AG04449 (cell line): ENCODE measurements around the gene ADCY7.

Experiments used
- CTCF ChIA-PET: fragments of 350-600 bp; formaldehyde crosslinking; extraction: SDS; loops from one replicate; lab custom pipeline; 2021; ENCODE audit warnings: antibody characterized with exemption; lab: Yijun Ruan, JAX
- POLR2A ChIA-PET: fragments of 400-600, 350-600 bp; formaldehyde crosslinking; extraction: SDS; loops from one replicate; lab custom pipeline; 2020; ENCODE audit warnings: antibody characterized with exemption, inconsistent platforms; lab: Yijun Ruan, JAX
- DNase-seq: peaks from one replicate; pipeline ENCODE4 v3.0.0-alpha.2; 2010; ENCODE audit warnings: low read depth, low spot score
- H3K4me3 ChIP-seq: 2 replicates; pipeline ENCODE4 v1.5.1; 2011; ENCODE audit warnings: low read depth, mild to moderate bottlenecking, control low read depth, low read length
- CTCF ChIP-seq: IDR thresholded peaks from one replicate; pipeline ENCODE4 v1.5.1; 2011; ENCODE audit warnings: mild to moderate bottlenecking, moderate library complexity, low read length, control low read depth, inconsistent platforms; ENCODE audit not compliant: insufficient read depth; ENCODE audit errors: missing control alignments

The ADCY7 gene

GRCh38 chr16:50365791-50366575 is 99.6 kb downstream of the ADCY7 start:
- ChIA-PET POLR2A (no interaction called here), CTCF (interaction anchor here (1.0 to 3.6 kb wide), 5 partner anchors 9 to 341 kb away, joined by 4 to 30 read pairs (median 6); partner anchors contain the start of gene CNEP1R1)
- DNase-seq, result no peak
- no peak for TF ChIP-seq CTCF
- no peak overlapping the region for H3K4me3 ChIP-seq
